ENCODE measurements around the gene ADARB2. TPM values are rescaled to one million over a fixed set of nuclear protein-coding genes. Genes with fewer than 3 reads are reported as not detected.

Gene ADARB2
- total RNA-seq, 2 experiments from 2014 or later = 0.63 to 0.99 TPM

GRCh38 chr10:1536341-1536740, 201.0 kb downstream of the ADARB2 start:
- Mint-ChIP-seq H3K36me3 (ENCODE audit: low read depth) (no peaks in the 10 kb centered on the region), H3K27me3 (ENCODE audit: low read depth) (no peaks in the 10 kb centered on the region), H3K4me3 (no peak overlapping the region), H3K9me3 (ENCODE audit: insufficient read depth) (no peaks in the 10 kb centered on the region), H3K27ac (no peak overlapping the region), H3K4me1 (ENCODE audit: low read depth) (no peaks in the 10 kb centered on the region)
- ATAC-seq (no peak), DNase-seq (no peak)
- ChIA-PET CTCF (no interaction called here), POLR2A (no interaction called here)

GRCh38 chr10:1535301-1535965, 201.9 kb downstream of the ADARB2 start:
- ATAC-seq (no peak), DNase-seq (no peak)
- Mint-ChIP-seq H3K36me3 (ENCODE audit: low read depth) (no peaks in the 10 kb centered on the region), H3K9me3 (ENCODE audit: insufficient read depth) (no peaks in the 10 kb centered on the region), H3K27ac (no peak overlapping the region), H3K4me3 (no peak overlapping the region), H3K27me3 (ENCODE audit: low read depth) (no peaks in the 10 kb centered on the region), H3K4me1 (ENCODE audit: low read depth) (no peaks in the 10 kb centered on the region)
- CTCF ChIA-PET = no interaction called here
- POLR2A ChIA-PET = no interaction called here

- H3K4me3 Mint-ChIP-seq = no peak overlapping the region
- H3K36me3 Mint-ChIP-seq (ENCODE audit: low read depth) = no peaks in the 10 kb centered on the region
- H3K9me3 Mint-ChIP-seq (ENCODE audit: insufficient read depth) = no peaks in the 10 kb centered on the region
- no peaks in the 10 kb centered on the region for H3K27me3 Mint-ChIP-seq (ENCODE audit: low read depth)
- CTCF ChIA-PET = no interaction called here
- H3K27ac Mint-ChIP-seq = no peak overlapping the region
- no peak for ATAC-seq
- POLR2A ChIA-PET = no interaction called here
- no peaks in the 10 kb centered on the region for H3K4me1 Mint-ChIP-seq (ENCODE audit: low read depth)
- DNase-seq = no peak
Measured at GRCh38 chr10:1534820-1535219, 202.5 kb downstream of the ADARB2 start.

GRCh38 chr10:1532636-1533035, 204.7 kb downstream of the ADARB2 start:
- Mint-ChIP-seq H3K9me3 (ENCODE audit: insufficient read depth) (no peaks in the 10 kb centered on the region), H3K27me3 (ENCODE audit: low read depth) (no peaks in the 10 kb centered on the region), H3K36me3 (ENCODE audit: low read depth) (no peaks in the 10 kb centered on the region), H3K4me3 (no peak overlapping the region), H3K27ac (no peak overlapping the region), H3K4me1 (ENCODE audit: low read depth) (no peaks in the 10 kb centered on the region)
- ChIA-PET CTCF (no interaction called here), POLR2A (no interaction called here)
- DNase-seq = no peak
- ATAC-seq = no peak

- no peak for ATAC-seq
- Mint-ChIP-seq H3K9me3 (ENCODE audit: insufficient read depth) (no peaks in the 10 kb centered on the region), H3K4me1 (ENCODE audit: low read depth) (no peaks in the 10 kb centered on the region), H3K4me3 (no peak overlapping the region), H3K27me3 (ENCODE audit: low read depth) (no peaks in the 10 kb centered on the region), H3K27ac (no peak overlapping the region), H3K36me3 (ENCODE audit: low read depth) (no peaks in the 10 kb centered on the region)
- DNase-seq = no peak
- ChIA-PET CTCF (no interaction called here), POLR2A (no interaction called here)
Measured at GRCh38 chr10:1531883-1532597, 205.3 kb downstream of the ADARB2 start.

- ChIA-PET POLR2A (no interaction called here), CTCF (no interaction called here)
- Mint-ChIP-seq H3K27ac (no peak overlapping the region), H3K4me3 (no peak overlapping the region), H3K9me3 (ENCODE audit: insufficient read depth) (no peaks in the 10 kb centered on the region), H3K27me3 (ENCODE audit: low read depth) (no peaks in the 10 kb centered on the region), H3K36me3 (ENCODE audit: low read depth) (no peaks in the 10 kb centered on the region), H3K4me1 (ENCODE audit: low read depth) (no peaks in the 10 kb centered on the region)
- DNase-seq (no peak), ATAC-seq (no peak)
Measured at GRCh38 chr10:1530871-1531517, 206.3 kb downstream of the ADARB2 start.

- Mint-ChIP-seq H3K9me3 (ENCODE audit: insufficient read depth) (no peaks in the 10 kb centered on the region), H3K4me3 (no peak overlapping the region), H3K4me1 (ENCODE audit: low read depth) (no peaks in the 10 kb centered on the region), H3K36me3 (ENCODE audit: low read depth) (no peaks in the 10 kb centered on the region), H3K27me3 (ENCODE audit: low read depth) (no peaks in the 10 kb centered on the region), H3K27ac (no peak overlapping the region)
- ATAC-seq = no peak
- DNase-seq = no peak
- ChIA-PET POLR2A (no interaction called here), CTCF (no interaction called here)
Measured at GRCh38 chr10:1529806-1530413, 207.4 kb downstream of the ADARB2 start.

- H3K27me3 Mint-ChIP-seq (ENCODE audit: low read depth) = no peaks in the 10 kb centered on the region
- H3K36me3 Mint-ChIP-seq (ENCODE audit: low read depth) = no peaks in the 10 kb centered on the region
- no peaks in the 10 kb centered on the region for H3K4me1 Mint-ChIP-seq (ENCODE audit: low read depth)
Measured at GRCh38 chr10:1527951-1528350, 209.4 kb downstream of the ADARB2 start.

GRCh38 chr10:1526436-1527055, 210.8 kb downstream of the ADARB2 start:
- Mint-ChIP-seq H3K9me3 (ENCODE audit: insufficient read depth) (no peaks in the 10 kb centered on the region), H3K4me1 (ENCODE audit: low read depth) (no peaks in the 10 kb centered on the region), H3K36me3 (ENCODE audit: low read depth) (no peaks in the 10 kb centered on the region), H3K27ac (no peak overlapping the region), H3K27me3 (ENCODE audit: low read depth) (no peaks in the 10 kb centered on the region), H3K4me3 (no peak overlapping the region)
- ATAC-seq (no peak), DNase-seq (no peak)
- POLR2A ChIA-PET = no interaction called here
- CTCF ChIA-PET = no interaction called here

More at GRCh38 chr10:1527951-1528350, 209.4 kb downstream of the ADARB2 start:
- POLR2A ChIA-PET = no interaction called here
- DNase-seq (no peak), ATAC-seq (no peak)
- no peak overlapping the region for H3K4me3 Mint-ChIP-seq
- CTCF ChIA-PET = no interaction called here
- no peaks in the 10 kb centered on the region for H3K9me3 Mint-ChIP-seq (ENCODE audit: insufficient read depth)
- H3K27ac Mint-ChIP-seq = no peak overlapping the region

GRCh38 chr10:1525354-1526162, 211.8 kb downstream of the ADARB2 start:
- POLR2A ChIA-PET = no interaction called here

GRCh38 chr10:1524540-1524939, 212.8 kb downstream of the ADARB2 start:
- DNase-seq = no peak
- Mint-ChIP-seq H3K4me3 (no peak overlapping the region), H3K27ac (no peak overlapping the region), H3K9me3 (ENCODE audit: insufficient read depth) (no peaks in the 10 kb centered on the region), H3K36me3 (ENCODE audit: low read depth) (no peaks in the 10 kb centered on the region), H3K4me1 (ENCODE audit: low read depth) (no peaks in the 10 kb centered on the region), H3K27me3 (ENCODE audit: low read depth) (no peaks in the 10 kb centered on the region)
- ChIA-PET CTCF (no interaction called here), POLR2A (no interaction called here)
- ATAC-seq = no peak

More at GRCh38 chr10:1525354-1526162, 211.8 kb downstream of the ADARB2 start:
- H3K9me3 Mint-ChIP-seq (ENCODE audit: insufficient read depth) = no peaks in the 10 kb centered on the region
- no peak overlapping the region for H3K4me3 Mint-ChIP-seq
- DNase-seq = no peak
- no peaks in the 10 kb centered on the region for H3K36me3 Mint-ChIP-seq (ENCODE audit: low read depth)
- H3K4me1 Mint-ChIP-seq (ENCODE audit: low read depth) = no peaks in the 10 kb centered on the region
- H3K27me3 Mint-ChIP-seq (ENCODE audit: low read depth) = no peaks in the 10 kb centered on the region
- no peak overlapping the region for H3K27ac Mint-ChIP-seq
- CTCF ChIA-PET = no interaction called here
- ATAC-seq = no peak
